ELR (cell line): Measurements from ENCODE around the gene CEACAM19.
A peak's percentile ranks its signal among the peaks of the same experiment; 100 is the strongest.
"Not testable (repeated sequence)": the region's sequence is repeated elsewhere in the genome, so short reads cannot be mapped to it uniquely, and the experiment has no call there.

Experiments
- DNase-seq: peaks from one replicate; pipeline ENCODE4 v3.0.0-alpha.2; 2015; ENCODE audit warnings: low read depth

The CEACAM19 gene

DNA sequence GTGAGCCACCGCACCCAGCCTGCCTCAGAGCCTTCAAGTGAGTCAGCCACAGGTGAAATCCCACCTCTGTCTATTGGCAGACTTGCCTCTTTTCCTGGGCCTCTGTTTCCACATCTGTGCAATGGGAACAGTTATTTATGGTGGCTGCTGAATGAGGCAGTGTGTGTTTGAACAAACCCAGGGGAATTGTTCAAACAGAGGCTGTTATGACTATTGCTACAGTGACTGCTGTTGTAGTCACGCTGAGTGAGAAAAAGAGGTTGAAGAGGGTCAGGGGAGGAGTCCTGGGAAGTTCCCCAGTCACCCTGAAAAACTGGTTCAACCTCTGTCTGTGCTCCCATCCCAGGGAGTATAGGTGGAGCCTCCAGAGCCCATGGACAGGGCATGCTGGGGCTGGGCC, at the start of gene CEACAM19:
TSS of gene CEACAM19 (plus strand) at position 83 of the 400 bp plus-strand sequence. CDS start 450 bp downstream, outside the sequence.
- no peak for DNase-seq

- DNase-seq: peak; percentile 10
These were observed 48.2 kb upstream of the CEACAM19 start for GRCh38 chr19:44623080-44623479.

- no peak for DNase-seq
These were observed 47.7 kb upstream of the CEACAM19 start for GRCh38 chr19:44623626-44624025.

GRCh38 chr19:44624840-44625354, 46.4 kb upstream of the CEACAM19 start:
- no peak for DNase-seq

- DNase-seq: peak; percentile 64
These were observed 45.6 kb upstream of the CEACAM19 start for GRCh38 chr19:44625637-44626036.

GRCh38 chr19:44626048-44626624, 45.1 kb upstream of the CEACAM19 start:
- DNase-seq: peak; percentile 98

DNA sequence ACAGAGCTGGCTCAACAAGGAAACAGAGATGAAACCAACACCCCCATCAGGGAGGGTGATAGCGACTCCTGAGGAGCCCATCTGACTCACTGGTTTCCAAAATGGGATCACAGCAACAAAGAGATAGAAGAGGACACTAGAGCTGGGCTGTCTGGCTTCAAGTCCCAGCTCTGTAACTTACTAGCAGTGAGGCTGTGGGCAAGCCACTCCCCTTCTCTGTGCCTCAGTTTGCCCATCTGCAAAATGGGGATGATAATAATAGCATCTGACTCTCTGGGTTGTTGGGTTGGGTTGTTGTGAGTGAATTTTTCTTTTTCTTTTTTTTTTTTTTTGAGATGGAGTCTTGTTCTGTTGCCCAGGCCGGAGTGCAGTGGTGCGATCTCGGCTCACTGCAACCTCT, 43.7 kb upstream of the CEACAM19 start:
- DNase-seq: no peak

DNA sequence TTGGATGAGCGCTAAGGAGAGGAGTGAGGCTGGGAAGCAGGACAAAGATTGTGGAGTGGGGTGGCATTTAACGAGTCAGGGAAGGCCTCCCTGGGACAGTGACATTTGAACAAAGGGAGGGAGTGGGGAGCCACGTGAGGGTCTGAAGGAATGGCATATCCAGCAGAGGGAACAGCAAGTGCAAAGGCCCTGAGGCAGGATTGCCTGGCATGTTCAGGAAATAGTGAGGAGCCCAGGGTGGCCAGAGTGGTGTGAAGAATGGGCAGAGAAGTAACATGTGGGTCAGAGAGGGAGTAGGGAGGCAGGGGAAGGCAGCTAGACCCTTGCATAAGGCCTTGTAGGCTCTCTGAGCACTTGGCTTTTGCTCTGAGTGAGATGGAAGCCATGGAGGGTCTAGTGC, 42.5 kb upstream of the CEACAM19 start:
- DNase-seq: no peak

DNA sequence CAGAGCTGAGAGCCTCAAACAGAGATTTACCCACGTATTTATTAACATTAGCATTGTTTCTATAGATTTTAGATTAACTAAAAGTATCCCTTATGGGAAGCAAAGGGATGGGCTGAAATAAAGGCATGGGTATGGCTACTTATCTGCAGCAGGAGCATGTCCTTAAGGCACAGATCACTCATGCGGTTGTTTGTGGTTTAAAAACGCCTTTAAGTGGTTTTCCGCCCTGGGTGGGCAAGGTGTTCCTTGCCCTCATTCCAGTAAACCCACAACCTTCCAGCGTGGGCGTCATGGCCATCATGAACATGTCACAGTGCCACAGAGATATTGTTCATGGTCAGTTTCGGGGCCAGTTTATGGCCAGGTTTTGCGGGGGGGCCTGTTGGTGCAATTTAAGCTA, 39.7 kb upstream of the CEACAM19 start:
- DNase-seq: not testable (repeated sequence)

DNA sequence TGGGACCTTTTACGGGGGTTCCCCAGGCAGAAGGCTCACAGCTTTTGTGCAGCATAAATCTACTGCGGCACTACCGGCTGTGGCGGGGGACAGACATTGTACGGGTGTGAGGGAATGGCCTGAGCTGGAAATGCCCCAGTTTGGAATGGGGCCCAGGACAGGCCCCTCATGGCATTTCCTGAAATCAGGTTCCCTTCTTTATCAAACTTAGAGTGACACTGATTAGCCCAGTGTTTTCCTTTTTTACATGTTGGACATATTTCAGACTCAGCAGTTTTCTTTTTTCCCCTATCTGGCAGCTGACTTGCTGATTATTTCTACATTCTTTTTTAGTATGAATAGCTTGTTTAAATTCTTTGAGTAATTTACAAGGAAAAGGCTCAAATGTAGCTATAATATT, 37.2 kb upstream of the CEACAM19 start:
- not testable (repeated sequence) for DNase-seq

DNA sequence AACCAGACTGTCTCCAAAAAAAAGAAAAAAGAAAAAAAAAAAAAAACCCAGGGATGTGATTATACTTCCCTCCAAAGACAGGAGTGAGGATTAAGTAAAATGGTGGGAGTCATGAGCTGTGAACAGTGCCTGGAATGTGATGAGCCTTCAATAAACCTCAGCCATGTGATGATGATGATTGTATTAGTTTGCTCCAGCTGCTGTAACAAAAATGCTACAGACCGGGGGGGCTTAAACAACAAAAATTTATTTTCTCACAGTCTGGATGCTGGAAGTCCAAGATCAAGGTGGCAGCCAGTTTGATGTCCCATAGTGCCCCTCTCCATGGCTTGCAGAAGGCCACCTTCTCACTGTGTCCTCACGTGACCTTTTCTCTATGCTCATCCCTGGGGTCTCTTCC, 36.5 kb upstream of the CEACAM19 start:
- DNase-seq: peak; percentile 12

- DNase-seq: peak; percentile 56
These were observed 35.5 kb upstream of the CEACAM19 start for GRCh38 chr19:44635581-44636438.

- DNase-seq: no peak
These were observed 34.6 kb upstream of the CEACAM19 start for GRCh38 chr19:44636439-44637389.

- no peak for DNase-seq
These were observed 33.9 kb upstream of the CEACAM19 start for GRCh38 chr19:44637390-44637764.

DNA sequence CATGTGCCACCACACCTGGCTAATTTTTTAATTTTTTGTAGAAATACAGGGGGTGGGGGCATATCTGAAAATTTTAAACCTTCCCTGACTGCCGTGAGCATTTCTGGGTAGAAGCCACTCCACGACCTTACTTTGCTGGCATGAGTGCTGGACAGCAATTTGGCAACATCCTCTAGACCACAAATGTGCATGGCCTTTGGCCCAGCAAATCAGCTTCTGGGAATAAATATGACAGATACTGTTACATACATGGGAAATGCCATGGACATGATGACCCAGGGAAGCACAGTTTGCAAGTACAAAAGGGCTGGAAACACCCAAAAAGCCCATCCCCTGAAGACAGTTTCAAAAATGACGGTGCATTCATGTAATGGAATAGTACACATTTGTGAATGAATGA, 30.8 kb upstream of the CEACAM19 start:
- DNase-seq: peak; percentile 22

- DNase-seq: no peak
These were observed 29.6 kb upstream of the CEACAM19 start for GRCh38 chr19:44641501-44642265.

DNA sequence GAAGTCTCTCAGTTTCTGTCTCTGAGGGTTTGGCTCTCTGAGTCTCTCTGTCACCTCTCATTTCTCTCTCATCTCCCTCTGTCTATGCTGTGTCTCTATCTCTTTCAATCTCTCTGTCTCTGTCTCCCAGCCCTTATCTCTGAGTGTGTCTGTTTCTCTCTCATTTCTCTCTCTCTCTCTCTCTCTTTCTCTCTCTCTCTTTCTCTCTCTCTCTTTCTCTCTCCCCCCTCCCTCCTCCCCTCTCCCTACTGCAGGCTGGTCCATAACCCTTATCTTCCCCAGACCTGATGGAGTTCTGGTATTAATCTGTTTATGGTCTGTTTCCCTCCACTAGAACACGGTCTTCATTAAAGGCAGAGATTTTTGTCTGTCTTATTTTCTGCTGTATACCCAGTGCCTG, 28.9 kb upstream of the CEACAM19 start:
- DNase-seq: no peak

DNA sequence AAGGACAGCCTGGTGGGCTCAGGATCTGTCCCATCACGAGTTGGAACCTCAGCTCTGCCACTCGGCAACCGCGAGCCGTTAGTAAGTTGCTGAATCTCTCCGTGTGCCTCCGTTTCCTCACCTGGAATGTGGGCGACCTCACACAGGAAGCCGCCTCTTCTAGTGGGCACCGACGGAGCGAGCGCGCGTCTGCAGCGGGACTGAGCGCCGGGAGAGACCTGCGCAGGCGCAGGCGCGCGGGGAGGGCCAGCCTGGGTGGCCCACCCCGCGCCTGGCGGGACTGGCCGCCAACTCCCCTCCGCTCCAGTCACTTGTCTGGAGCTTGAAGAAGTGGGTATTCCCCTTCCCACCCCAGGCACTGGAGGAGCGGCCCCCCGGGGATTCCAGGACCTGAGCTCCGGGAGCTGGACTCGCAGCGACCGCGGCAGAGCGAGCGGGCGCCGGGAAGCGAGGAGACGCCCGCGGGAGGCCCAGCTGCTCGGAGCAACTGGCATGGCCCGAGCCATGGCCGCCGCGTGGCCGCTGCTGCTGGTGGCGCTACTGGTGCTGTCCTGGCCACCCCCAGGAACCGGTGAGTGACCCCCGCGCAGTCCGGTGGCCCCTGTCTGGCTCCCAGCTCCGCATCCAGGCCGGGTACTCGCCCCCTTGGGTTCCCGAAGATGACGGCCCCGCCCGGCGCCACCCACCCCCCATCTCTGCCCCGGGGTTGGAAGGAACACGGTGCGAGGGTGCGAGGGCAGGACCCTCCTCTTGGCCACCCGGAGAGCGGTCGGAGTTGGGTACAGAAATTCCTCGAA, 27.5 kb upstream of the CEACAM19 start, which contains the start of gene PVR:
TSS of gene PVR (plus strand) at position 306 of the 797 bp plus-strand sequence. CDS start at position 493, 187 bp downstream.
- DNase-seq: peak; percentile 83

GRCh38 chr19:44644402-44645016, 26.8 kb upstream of the CEACAM19 start:
- peak; percentile 62 for DNase-seq
